H1 (cell line): Measurements from ENCODE around the gene BEST1. TPM values are rescaled to one million over a fixed set of nuclear protein-coding genes. Genes with fewer than 3 reads are reported as not detected.

Experiments
- POLR2A ChIP-seq, 2 experiments: IDR thresholded peaks; 1 replicate in 1 of 2; 2 replicates in 1 of 2; pipeline ENCODE4 v1.6.1; 2011; ENCODE audit warnings: low read depth in 2 of 2, low read length in 2 of 2, mild to moderate bottlenecking in 2 of 2; ENCODE audit errors: control extremely low read depth in 1 of 2
- RAD21 ChIP-seq, 2 experiments: IDR thresholded peaks in 1 of 2; conservative IDR thresholded peaks in 1 of 2; 2 replicates each; pipeline ENCODE4 v1.6.1; 2011; ENCODE audit warnings: low read depth in 2 of 2, low read length in 2 of 2, improper control_type of control experiment in 1 of 2, inconsistent platforms in 1 of 2, mild to moderate bottlenecking in 1 of 2, moderate library complexity in 1 of 2
- SIN3A ChIP-seq, 2 experiments: IDR thresholded peaks in 1 of 2; conservative IDR thresholded peaks in 1 of 2; 2 replicates each; pipeline ENCODE4 v1.6.1; 2011 to 2012; ENCODE audit warnings: low read length in 2 of 2, improper control_type of control experiment in 1 of 2, low read depth in 1 of 2, mild to moderate bottlenecking in 1 of 2
- TCF12 ChIP-seq: IDR thresholded peaks from 2 replicates; pipeline ENCODE4 v1.6.1; 2011; ENCODE audit warnings: low read depth, mild to moderate bottlenecking, low read length
- YY1 ChIP-seq: IDR thresholded peaks from 2 replicates; pipeline ENCODE4 v1.6.1; 2011; ENCODE audit warnings: low read depth, mild to moderate bottlenecking, low read length
- polyA plus RNA-seq, 7 experiments: library from polyadenylated mRNA; depleted of rRNA in 3 of 7; stranded (reverse) in 5 of 7; unstranded in 2 of 7; fragments of >200 nt in 5 of 7; fragments of 200-250 nt in 2 of 7; gene quantifications; 1 replicate in 5 of 7; 2 replicates in 1 of 7; 4 replicates in 1 of 7; pipeline versions ENCODE4 v1.2.1 to v1.2.3, GENCODE V29; 2011 to 2013; ENCODE audit warnings: missing spikeins in 2 of 7, mixed read lengths in 2 of 7
- total RNA-seq: library from RNA; stranded (reverse); fragmentation: NEBNext Ultra II Directional; extraction: Animal tissue kit (Norgen Biotek cat#: 25700); gene quantifications from 2 replicates; pipeline ENCODE4 v1.2.1, GENCODE V29; 2021

The BEST1 gene
- total and polyA plus RNA-seq, 2 of the 8 experiments (the other 6 are each of a cell fraction or from before 2014, with no cell fraction given): 0.22 to 0.62 TPM

- TF ChIP-seq SIN3A (conservative IDR thresholded peaks at IDR 0.05 in 1 of 2, IDR thresholded peaks at IDR 0.05 in 1 of 2; ENCODE audit: low read depth in 1 of 2, low read length in 2 of 2): no peak
- no peak for TF ChIP-seq YY1
- no peak for TF ChIP-seq RAD21 (IDR thresholded peaks at IDR 0.05 in 1 of 2, conservative IDR thresholded peaks at IDR 0.05 in 1 of 2; ENCODE audit: low read depth in 2 of 2, low read length in 2 of 2)
- TF ChIP-seq TCF12: no peak
- no peak for TF ChIP-seq POLR2A (IDR thresholded peaks at IDR 0.05; ENCODE audit: control extremely low read depth in 1 of 2, low read depth in 2 of 2, low read length in 2 of 2)
Observed at GRCh38 chr11:61906522-61906909, 43.6 kb upstream of the BEST1 start (continued).
